Erythroblast (primary cell): ENCODE results near the gene KCNH8.

ENCODE experiments used
- GATA1 ChIP-seq: IDR thresholded peaks from 2 replicates; pipeline ENCODE4 v1.6.1; 2011; ENCODE audit warnings: low read depth, mild to moderate bottlenecking, control low read depth, low read length, moderate library complexity
- POLR2A ChIP-seq: IDR thresholded peaks from 2 replicates; pipeline ENCODE4 v1.6.1; 2011; ENCODE audit warnings: mild to moderate bottlenecking, low read length

DNA sequence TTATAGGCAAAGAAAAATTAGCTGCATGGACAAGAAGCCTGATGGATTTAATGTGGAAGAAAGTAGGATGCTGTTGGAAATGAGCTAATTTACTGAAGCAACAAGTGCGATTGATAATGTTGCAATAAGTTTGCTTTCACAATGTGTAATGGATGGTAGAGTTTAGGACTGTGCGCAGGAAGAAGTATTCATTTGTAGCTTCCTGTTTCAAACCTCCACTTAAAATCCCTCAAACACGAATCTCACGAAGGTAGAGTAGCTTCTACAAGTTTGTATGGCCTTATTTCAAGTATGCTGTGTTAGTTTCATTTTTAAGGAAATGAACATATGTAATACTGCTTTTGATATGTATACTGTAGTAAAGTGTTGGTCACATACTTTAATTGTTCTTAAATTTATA lies 42.3 kb downstream of the KCNH8 start:
- TF ChIP-seq POLR2A (no peak), GATA1 (no peak)
